NCI-H1436 (cell line): ENCODE data around the gene RNF8.
"Not testable (repeated sequence)": the region's sequence is repeated elsewhere in the genome, so short reads cannot be mapped to it uniquely, and the experiment has no call there.

ENCODE experiments used
- DNase-seq: peaks from one replicate; lab custom pipeline; 2025; lab: John Stamatoyannopoulos, UW

Gene RNF8

GRCh38 chr6:37321516-37322415, 32.0 kb upstream of the RNF8 start:
- no peak for DNase-seq

GRCh38 chr6:37323580-37323979, 30.2 kb upstream of the RNF8 start:
- no peak for DNase-seq

- no peak for DNase-seq
These were observed 29.4 kb upstream of the RNF8 start for GRCh38 chr6:37324131-37325033.

- not testable (repeated sequence) for DNase-seq
These were observed 23.4 kb upstream of the RNF8 start for GRCh38 chr6:37330345-37330744.

- DNase-seq: no peak
These were observed 22.7 kb upstream of the RNF8 start for GRCh38 chr6:37331047-37331446.

GRCh38 chr6:37332894-37333293, 20.9 kb upstream of the RNF8 start:
- no peak for DNase-seq

GRCh38 chr6:37334047-37334446, 19.7 kb upstream of the RNF8 start:
- no peak for DNase-seq

GRCh38 chr6:37338317-37338716, 15.5 kb upstream of the RNF8 start:
- DNase-seq: not testable (repeated sequence)

GRCh38 chr6:37338745-37339255, 15.0 kb upstream of the RNF8 start:
- DNase-seq: no peak

GRCh38 chr6:37339741-37340638, 13.8 kb upstream of the RNF8 start:
- no peak for DNase-seq

GRCh38 chr6:37340639-37340943, 13.2 kb upstream of the RNF8 start:
- DNase-seq: no peak

- DNase-seq: no peak
These were observed 10.5 kb upstream of the RNF8 start for GRCh38 chr6:37343248-37343647.

GRCh38 chr6:37344308-37344707, 9.5 kb upstream of the RNF8 start:
- no peak for DNase-seq

- not testable (repeated sequence) for DNase-seq
These were observed 8.0 kb upstream of the RNF8 start for GRCh38 chr6:37345804-37346203.

- no peak for DNase-seq
These were observed 6.6 kb upstream of the RNF8 start for GRCh38 chr6:37347177-37347576.

GRCh38 chr6:37347670-37348111, 6.1 kb upstream of the RNF8 start:
- DNase-seq: peak; percentile 83

GRCh38 chr6:37351027-37351426, 2.8 kb upstream of the RNF8 start:
- DNase-seq: no peak

- no peak for DNase-seq
These were observed 1.4 kb upstream of the RNF8 start for GRCh38 chr6:37352384-37352783.

- no peak for DNase-seq
These were observed 972 bp downstream of the RNF8 start for GRCh38 chr6:37354526-37355384.

GRCh38 chr6:37357288-37357687, 3.5 kb downstream of the RNF8 start:
- no peak for DNase-seq

GRCh38 chr6:37357860-37358259, 4.1 kb downstream of the RNF8 start:
- DNase-seq: no peak
